Endothelial cell of umbilical vein (primary cell): Measurements from ENCODE around the gene NR2E3. TPM values are rescaled to one million over a fixed set of nuclear protein-coding genes. Genes with fewer than 3 reads are reported as not detected.
A peak's percentile ranks its signal among the peaks of the same experiment; 100 is the strongest.

ENCODE experiments used
- BruUV-seq: library from RNA; stranded (reverse); fragments of 400-500 nt; replicated peaks from 2 replicates; lab custom pipeline; 2021; lab: Mats Ljungman, UMichigan
- CTCF ChIA-PET: fragments of 300-600, 350-600 bp; sonication (Branson Sonifier 250); formaldehyde crosslinking; loops from one replicate; lab custom pipeline; 2021; ENCODE audit warnings: antibody characterized with exemption, inconsistent platforms; lab: Charles Lee
- POLR2A ChIA-PET: fragments of 300-600, 350-600 bp; sonication (Branson Sonifier 250); formaldehyde crosslinking; loops from one replicate; lab custom pipeline; 2021; ENCODE audit warnings: antibody characterized with exemption, inconsistent platforms; lab: Charles Lee
- DNase-seq: peaks from one replicate; pipeline ENCODE4 v3.0.0-alpha.2; 2011; ENCODE audit warnings: low read depth, low spot score
- FAIRE-seq: peaks from 2 replicates; lab custom pipeline; 2011; peaks lifted over from hg19 to GRCh38; lab: Jason Lieb, UNC
- H2AFZ ChIP-seq: 2 replicates; pipeline ENCODE4 v1.6.0; 2012; ENCODE audit warnings: low read depth, low read length, control low read depth, inconsistent platforms
- H3K27ac ChIP-seq: 2 replicates; pipeline ENCODE4 v1.5.1; 2011; ENCODE audit warnings: low read depth, mild to moderate bottlenecking, control low read depth, low read length, moderate library complexity; ENCODE audit not compliant: insufficient read depth
- H3K27me3 ChIP-seq, 2 experiments: 2 replicates each; pipeline versions ENCODE4 v1.6.0 to v1.6.1; 2011; ENCODE audit warnings: low read length in 2 of 2, mixed read lengths in 1 of 2; ENCODE audit not compliant: control insufficient read depth in 2 of 2, insufficient read depth in 2 of 2
- H3K36me3 ChIP-seq, 2 experiments: 2 replicates in 1 of 2; 3 replicates in 1 of 2; pipeline ENCODE4 v1.5.1; 2011; ENCODE audit warnings: low read length in 2 of 2, mild to moderate bottlenecking in 1 of 2, moderate library complexity in 1 of 2; ENCODE audit not compliant: control insufficient read depth in 2 of 2, insufficient read depth in 2 of 2; ENCODE audit errors: extremely low read depth in 1 of 2
- H3K4me1 ChIP-seq: 3 replicates; pipeline ENCODE4 v1.5.1; 2011; ENCODE audit warnings: mild to moderate bottlenecking, low read length; ENCODE audit not compliant: control insufficient read depth, insufficient read depth; ENCODE audit errors: extremely low read depth
- H3K4me2 ChIP-seq: 2 replicates; pipeline ENCODE4 v1.6.1; 2011; ENCODE audit warnings: low read length, control low read depth, mixed read lengths; ENCODE audit not compliant: insufficient read depth
- H3K4me3 ChIP-seq, 3 experiments: fragments of 200-600 bp in 1 of 3; sonication (generic), shearing (Covaris generic) in 1 of 3; replicated peaks in 1 of 3; 2 replicates each; pipeline ENCODE4 v1.5.1; 2011 to 2016; ENCODE audit warnings: control low read depth in 3 of 3, low read length in 3 of 3, mild to moderate bottlenecking in 2 of 3, inconsistent platforms in 1 of 3, low read depth in 1 of 3, moderate library complexity in 1 of 3; ENCODE audit not compliant: insufficient read depth in 1 of 3
- H3K79me2 ChIP-seq: 2 replicates; pipeline ENCODE4 v1.6.0; 2012; ENCODE audit warnings: low read length, inconsistent platforms; ENCODE audit not compliant: control insufficient read depth, insufficient read depth
- H3K9ac ChIP-seq: replicated peaks from 2 replicates; pipeline ENCODE3; 2011; ENCODE audit warnings: low read length, control low read depth; ENCODE audit not compliant: insufficient read depth; ENCODE audit errors: extremely low read depth
- H3K9me1 ChIP-seq: replicated peaks from 3 replicates; pipeline ENCODE4 v1.6.0; 2011; ENCODE audit warnings: mild to moderate bottlenecking, low read length; ENCODE audit not compliant: control insufficient read depth, insufficient read depth; ENCODE audit errors: extremely low read depth
- H3K9me3 ChIP-seq: replicated peaks from 2 replicates; pipeline ENCODE4 v1.5.1; 2012; ENCODE audit warnings: low read length, inconsistent platforms; ENCODE audit not compliant: control insufficient read depth, insufficient read depth
- H4K20me1 ChIP-seq: replicated peaks from 2 replicates; pipeline ENCODE3; 2011; ENCODE audit warnings: mild to moderate bottlenecking, low read length; ENCODE audit not compliant: control insufficient read depth, insufficient read depth; ENCODE audit errors: extremely low read depth
- EZH2 ChIP-seq: IDR thresholded peaks from 2 replicates; pipeline ENCODE4 v1.6.1; 2012; ENCODE audit warnings: borderline replicate concordance, low read depth, mild to moderate bottlenecking, moderate library complexity, low read length, inconsistent platforms; ENCODE audit not compliant: severe bottlenecking
- FOS ChIP-seq: IDR thresholded peaks from 2 replicates; pipeline ENCODE4 v1.6.1; 2011; ENCODE audit warnings: mild to moderate bottlenecking, low read length, moderate library complexity, borderline replicate concordance; ENCODE audit not compliant: insufficient read depth
- GATA2 ChIP-seq: IDR thresholded peaks from 2 replicates; pipeline ENCODE4 v1.7.0; 2011; ENCODE audit warnings: low read depth, mild to moderate bottlenecking, moderate library complexity, mixed read lengths, low read length; ENCODE audit not compliant: insufficient read length, insufficient read depth
- JUN ChIP-seq: IDR thresholded peaks from 2 replicates; pipeline ENCODE4 v1.6.1; 2011; ENCODE audit warnings: borderline replicate concordance, low read depth; ENCODE audit not compliant: insufficient read length, insufficient read depth
- MYC ChIP-seq: IDR thresholded peaks from one replicate; pipeline ENCODE4 v1.6.1; 2011; ENCODE audit warnings: mild to moderate bottlenecking, low read depth, low read length
- POLR2A ChIP-seq: IDR thresholded peaks from 2 replicates; pipeline ENCODE4 v1.6.1; 2012; ENCODE audit warnings: low read depth, mild to moderate bottlenecking, control low read depth, low read length
- POLR2AphosphoS5 ChIP-seq: IDR thresholded peaks from 2 replicates; pipeline ENCODE4 v1.6.1; 2012; ENCODE audit warnings: low read depth, mild to moderate bottlenecking, control low read depth, low read length, moderate library complexity; ENCODE audit not compliant: insufficient read depth
- dilution Hi-C: fragments of 300-500 bp; cut with MboI; formaldehyde crosslinking; loops from one replicate; pipeline ENCODE4 v1.15.0; 2019; ENCODE audit warnings: low sequenced_read_pairs; ENCODE audit not compliant: extremely low pct_ligation_motif_present
- intact Hi-C: fragments of 100-400 bp; cut with micrococcal nuclease; formaldehyde crosslinking; loops from one replicate; pipeline ENCODE4 v1.10.0; 2022
- polyA plus RNA-seq, 4 experiments: library from polyadenylated mRNA; depleted of rRNA in 3 of 4; stranded (reverse) in 3 of 4; unstranded in 1 of 4; fragments of >200 nt; gene quantifications; 2 replicates each; pipeline versions ENCODE4 v1.2.1 to v1.2.3, GENCODE V29; 2011 to 2012; ENCODE audit warnings: missing spikeins in 1 of 4
- total RNA-seq: library from RNA; stranded (reverse); gene quantifications from 2 replicates; pipeline ENCODE4 v1.2.3, GENCODE V29; 2021
- TF ChIP-seq, protein P1 (sequence below): IDR thresholded peaks from 2 replicates; pipeline ENCODE4 v1.6.1; 2011; ENCODE audit not compliant: insufficient read depth, insufficient read length
- TF ChIP-seq, protein P2 (sequence below), 2 donors: IDR thresholded peaks; 1 replicate in 1 of 2; 2 replicates in 1 of 2; pipeline ENCODE4 v1.5.1; 2011; ENCODE audit warnings: low read length in 2 of 2, mild to moderate bottlenecking in 2 of 2, moderate library complexity in 2 of 2, control low read depth in 1 of 2, inconsistent platforms in 1 of 2, low read depth in 1 of 2; ENCODE audit not compliant: insufficient read depth in 1 of 2; ENCODE audit errors: extremely low read depth in 1 of 2

The NR2E3 gene
- total and polyA plus RNA-seq, 2 donors (not counting 3 experiments of a cell fraction or from before 2014, with no cell fraction given) = 0.04 to 0.38 TPM

DNA sequence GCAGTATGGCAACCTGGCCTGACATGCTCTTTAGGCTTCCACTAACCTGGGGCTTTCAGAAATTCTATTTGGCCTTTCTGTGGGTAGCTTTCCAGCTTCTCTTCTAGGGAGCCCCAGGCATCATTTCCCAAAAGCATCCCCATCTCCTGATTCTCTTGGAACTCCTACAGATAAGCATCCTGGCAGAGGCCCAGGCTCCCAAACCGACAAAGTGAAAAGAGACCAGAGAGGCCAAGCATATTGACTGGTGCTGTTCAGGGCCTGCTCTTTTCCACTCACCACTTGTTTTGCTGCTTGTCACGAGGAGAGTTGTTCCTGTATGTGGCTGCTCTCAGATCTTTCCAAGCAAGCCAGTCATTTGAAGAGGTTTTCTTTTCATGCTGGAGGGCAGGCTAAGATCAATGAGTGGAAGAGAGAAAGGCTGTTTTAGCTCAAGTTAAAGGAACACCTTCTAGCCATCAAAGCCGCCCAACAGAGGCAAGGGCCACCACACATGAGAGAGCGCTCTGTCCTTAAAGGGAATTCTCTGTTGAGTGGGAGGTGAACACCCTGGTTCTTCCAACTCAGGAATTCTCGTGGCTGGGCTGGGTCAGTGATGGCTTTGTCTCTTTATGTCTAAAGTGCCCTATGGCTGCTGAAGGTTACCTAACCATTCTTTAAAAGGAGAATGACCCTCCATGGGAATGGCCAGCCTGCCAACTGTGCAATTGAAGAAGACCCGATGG is 31.1 kb upstream of the NR2E3 start:
- DNase-seq (no peak), FAIRE-seq (no peak)
- TF ChIP-seq POLR2AphosphoS5 = no peak
- TF ChIP-seq POLR2A = no peak
- no peak for TF ChIP-seq MYC
- TF ChIP-seq, protein P1, sequence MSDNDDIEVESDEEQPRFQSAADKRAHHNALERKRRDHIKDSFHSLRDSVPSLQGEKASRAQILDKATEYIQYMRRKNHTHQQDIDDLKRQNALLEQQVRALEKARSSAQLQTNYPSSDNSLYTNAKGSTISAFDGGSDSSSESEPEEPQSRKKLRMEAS = no peak
- TF ChIP-seq GATA2 = no peak
- TF ChIP-seq, protein P2, sequence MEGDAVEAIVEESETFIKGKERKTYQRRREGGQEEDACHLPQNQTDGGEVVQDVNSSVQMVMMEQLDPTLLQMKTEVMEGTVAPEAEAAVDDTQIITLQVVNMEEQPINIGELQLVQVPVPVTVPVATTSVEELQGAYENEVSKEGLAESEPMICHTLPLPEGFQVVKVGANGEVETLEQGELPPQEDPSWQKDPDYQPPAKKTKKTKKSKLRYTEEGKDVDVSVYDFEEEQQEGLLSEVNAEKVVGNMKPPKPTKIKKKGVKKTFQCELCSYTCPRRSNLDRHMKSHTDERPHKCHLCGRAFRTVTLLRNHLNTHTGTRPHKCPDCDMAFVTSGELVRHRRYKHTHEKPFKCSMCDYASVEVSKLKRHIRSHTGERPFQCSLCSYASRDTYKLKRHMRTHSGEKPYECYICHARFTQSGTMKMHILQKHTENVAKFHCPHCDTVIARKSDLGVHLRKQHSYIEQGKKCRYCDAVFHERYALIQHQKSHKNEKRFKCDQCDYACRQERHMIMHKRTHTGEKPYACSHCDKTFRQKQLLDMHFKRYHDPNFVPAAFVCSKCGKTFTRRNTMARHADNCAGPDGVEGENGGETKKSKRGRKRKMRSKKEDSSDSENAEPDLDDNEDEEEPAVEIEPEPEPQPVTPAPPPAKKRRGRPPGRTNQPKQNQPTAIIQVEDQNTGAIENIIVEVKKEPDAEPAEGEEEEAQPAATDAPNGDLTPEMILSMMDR (IDR thresholded peaks at IDR 0.05; ENCODE audit: extremely low read depth in 1 of 2, insufficient read depth in 1 of 2, low read depth in 1 of 2, low read length in 2 of 2) = no peak
- no peak for TF ChIP-seq EZH2
- no peak for TF ChIP-seq FOS
- TF ChIP-seq JUN = no peak
- POLR2A ChIA-PET = no interaction called here
- Histone ChIP-seq H3K9ac (peak overlapping the region; percentile 70), H3K79me2 (no peaks in the 10 kb centered on the region), H3K9me3 (no peaks in the 10 kb centered on the region), H3K36me3 (no peaks in the 10 kb centered on the region), H3K9me1 (no peaks in the 10 kb centered on the region), H3K27me3 (no peaks in the 10 kb centered on the region), H2AFZ (no peak overlapping the region), H4K20me1 (no peaks in the 10 kb centered on the region), H3K4me2 (no peak overlapping the region), H3K27ac (peak overlapping the region; percentile 86), H3K4me3 (no peak overlapping the region), H3K4me1 (peaks cover 19% of the 10 kb centered on the region)
- intact Hi-C loops = no loop called here
- CTCF ChIA-PET = interaction anchor here (0.6 to 5.1 kb wide), 5 partner anchors 9 to 331 kb away, joined by 3 to 81 read pairs (median 12); no protein-coding TSS in a partner anchor
- no TSS peak for BruUV-seq
- dilution Hi-C loops = no loop called here
